Iris pigment epithelial cell (primary cell): Measurements from ENCODE around the gene LINGO1.
A peak's percentile ranks its signal among the peaks of the same experiment; 100 is the strongest.

Experiments used
- DNase-seq: peaks from one replicate; pipeline ENCODE4 v3.0.0-alpha.2; 2011; ENCODE audit warnings: low read depth

LINGO1 gene

DNA sequence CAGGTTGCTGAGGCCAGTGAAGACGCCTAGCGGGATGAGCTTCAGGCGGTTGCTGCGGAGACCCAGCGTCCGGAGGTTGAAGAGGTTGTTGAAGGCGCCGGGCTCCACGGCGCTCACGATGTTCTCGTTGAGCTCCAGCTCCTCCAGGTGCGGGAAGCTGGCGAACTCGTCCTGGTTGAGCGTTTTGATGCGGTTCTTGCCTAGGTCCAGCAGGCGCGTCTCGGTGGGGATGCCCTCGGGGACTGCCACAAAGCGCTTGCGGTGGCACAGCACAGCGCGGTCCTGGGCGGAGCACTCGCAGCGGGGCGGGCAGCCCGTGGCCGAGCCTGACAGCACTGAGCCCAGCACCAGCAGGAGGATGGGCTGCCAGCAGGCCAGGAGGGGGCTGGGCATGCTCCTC is 17.2 kb downstream of the LINGO1 start:
- DNase-seq, result no peak

DNA sequence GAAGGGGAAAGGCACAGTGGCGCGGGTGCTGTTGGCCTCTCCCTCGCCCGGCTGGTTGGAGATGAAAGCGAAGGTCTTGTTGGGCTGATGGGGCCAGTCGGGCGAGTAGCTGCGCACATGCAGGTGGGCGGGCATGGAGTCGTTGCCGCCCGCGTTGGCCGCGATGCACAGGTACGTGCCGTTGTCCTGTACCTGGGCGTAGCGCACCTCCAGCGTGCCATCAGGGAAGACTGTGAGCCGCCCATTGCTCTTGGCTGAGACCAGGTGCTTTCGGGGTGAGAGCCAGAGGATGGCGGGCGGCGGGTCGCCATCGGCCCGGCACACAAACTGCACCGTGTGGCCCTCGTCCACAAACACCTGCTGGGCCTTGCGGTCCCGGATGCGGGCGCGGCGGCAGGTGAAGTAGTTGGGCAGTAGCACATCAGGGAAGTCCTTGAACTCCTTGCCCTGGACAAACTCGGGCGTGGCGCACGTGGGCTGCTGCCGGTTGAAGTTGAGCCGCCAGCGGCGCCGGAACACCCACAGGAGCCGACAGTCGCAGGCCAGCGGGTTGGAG is 18.4 kb downstream of the LINGO1 start:
- no peak for DNase-seq

DNA sequence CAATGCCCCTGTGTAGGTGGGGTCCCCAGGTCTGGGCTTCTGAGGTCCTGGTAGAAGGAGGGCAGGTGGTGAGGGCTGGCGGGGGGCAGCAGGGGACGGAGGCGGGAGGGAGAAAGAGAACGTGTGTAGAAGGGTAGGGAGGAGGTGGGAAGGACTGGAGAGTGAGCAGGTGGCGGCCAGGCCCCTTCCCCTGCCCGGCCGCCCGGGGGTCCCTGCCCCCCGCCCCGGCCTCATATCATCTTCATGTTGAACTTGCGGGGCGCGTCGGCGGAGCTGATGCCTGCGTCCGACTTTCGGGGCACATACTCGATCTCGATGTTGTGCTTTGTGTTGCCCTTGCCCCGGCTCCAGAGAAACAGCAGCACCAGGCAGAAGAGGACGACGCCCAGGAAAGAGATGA is 18.9 kb downstream of the LINGO1 start:
- no peak for DNase-seq

DNA sequence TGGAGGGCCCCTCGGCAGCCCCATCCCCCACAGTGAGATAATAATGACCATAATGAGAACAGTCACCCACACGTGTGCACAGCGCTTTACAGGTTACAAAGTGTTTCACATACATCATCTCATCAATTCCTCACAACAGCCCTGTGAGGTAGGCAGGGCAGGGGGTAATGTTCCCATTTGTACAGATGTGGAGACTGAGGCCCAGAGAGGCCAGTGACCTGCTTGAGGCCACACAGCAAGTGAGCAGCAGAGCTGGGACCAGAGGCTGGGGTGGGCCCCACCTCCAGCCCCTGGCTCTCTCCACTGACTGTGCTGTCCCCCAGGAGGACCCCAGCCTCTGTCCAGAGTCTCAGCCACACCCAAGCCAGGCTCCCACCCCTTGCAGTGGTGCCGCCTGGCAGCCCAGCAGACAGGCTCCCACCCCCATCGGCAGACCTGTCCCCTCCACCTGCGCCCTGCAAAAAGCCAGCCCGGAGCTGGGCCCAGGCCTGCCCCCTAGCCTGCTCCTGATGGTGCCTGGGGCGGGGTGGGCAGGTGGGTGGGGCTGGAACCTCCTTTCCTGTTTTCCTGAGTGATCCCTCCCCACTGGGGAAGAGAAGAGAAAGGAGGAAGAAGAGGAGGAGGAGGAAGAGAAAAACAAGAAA is 19.6 kb downstream of the LINGO1 start:
- no peak for DNase-seq

DNA sequence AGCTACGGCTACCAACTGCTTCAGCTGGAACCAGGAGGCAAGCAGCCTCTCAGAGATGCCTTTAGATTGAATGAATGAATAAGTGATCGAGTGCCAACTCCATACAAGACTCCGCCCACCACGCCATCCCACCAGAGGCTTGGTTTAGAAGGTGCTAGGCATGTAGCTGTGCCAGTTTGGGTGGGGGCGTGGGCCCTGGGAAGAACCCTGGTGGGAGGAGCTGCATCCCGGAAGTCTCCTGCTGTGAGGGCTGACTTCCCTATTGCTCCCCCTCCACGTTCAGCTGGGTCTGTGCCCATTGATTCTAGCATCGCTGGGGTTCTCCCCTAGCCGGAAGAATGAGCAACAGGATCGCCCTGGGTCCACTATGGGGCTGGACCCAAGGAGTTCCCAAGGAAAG is 20.9 kb downstream of the LINGO1 start:
- DNase-seq, result no peak

DNA sequence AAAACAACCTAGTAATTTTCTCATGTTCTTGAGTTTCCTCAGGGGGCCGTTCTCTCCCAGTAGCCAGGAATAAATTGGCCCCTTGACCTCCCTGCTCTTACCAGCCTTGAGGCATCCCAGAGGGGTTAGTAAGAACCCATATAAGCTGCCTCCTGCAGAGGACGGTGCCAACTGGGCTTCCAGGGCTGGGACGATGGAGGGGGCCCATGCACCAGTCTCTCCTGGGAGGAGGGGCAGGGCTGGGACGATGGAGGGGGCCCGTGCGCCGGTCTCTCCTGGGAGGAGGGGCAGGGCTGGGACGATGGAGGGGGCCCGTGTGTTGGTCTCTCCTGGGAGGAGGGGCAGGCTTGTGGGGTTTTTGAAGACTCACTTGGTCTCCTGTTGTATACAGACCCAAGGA is 22.0 kb downstream of the LINGO1 start:
- DNase-seq, result no peak

DNA sequence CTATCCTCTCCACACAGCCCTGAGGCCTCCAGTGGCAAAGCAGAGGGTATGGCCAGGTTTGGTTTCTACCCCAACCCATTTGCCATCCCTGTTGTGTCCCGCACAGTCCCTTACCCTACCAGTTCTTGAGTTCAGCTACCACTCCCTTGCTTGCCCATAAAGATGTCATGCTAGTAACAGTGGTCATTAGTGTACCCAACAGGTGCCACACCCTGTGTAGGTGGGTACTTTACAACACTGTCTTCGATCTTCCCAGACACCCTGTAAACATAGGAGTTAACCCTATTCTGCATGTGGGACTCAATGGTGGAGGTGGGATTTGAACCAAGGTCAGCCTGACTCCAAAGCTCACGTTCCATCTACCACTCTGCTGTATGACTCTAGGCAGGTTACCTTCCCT is 23.2 kb downstream of the LINGO1 start:
- no peak for DNase-seq

DNA sequence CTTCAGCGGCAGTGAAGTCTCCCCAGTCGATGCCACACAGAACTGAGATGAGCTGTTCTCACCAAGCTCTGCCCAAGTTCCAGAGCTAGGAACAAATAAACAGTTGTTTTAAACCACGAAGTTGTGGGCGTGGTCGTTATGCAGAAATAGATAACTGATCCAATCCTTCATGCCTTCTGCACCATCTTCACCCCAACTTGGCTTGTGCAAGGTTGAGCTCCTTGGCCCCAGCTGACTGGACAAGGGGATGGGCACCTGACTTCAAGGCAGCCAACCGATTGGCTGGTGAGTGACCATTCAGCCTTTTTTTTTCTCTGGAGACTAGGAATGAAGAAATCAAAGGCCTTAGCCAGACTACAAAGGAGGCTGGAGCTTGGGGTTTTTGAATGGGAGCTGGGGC is 23.9 kb downstream of the LINGO1 start:
- no peak for DNase-seq

DNA sequence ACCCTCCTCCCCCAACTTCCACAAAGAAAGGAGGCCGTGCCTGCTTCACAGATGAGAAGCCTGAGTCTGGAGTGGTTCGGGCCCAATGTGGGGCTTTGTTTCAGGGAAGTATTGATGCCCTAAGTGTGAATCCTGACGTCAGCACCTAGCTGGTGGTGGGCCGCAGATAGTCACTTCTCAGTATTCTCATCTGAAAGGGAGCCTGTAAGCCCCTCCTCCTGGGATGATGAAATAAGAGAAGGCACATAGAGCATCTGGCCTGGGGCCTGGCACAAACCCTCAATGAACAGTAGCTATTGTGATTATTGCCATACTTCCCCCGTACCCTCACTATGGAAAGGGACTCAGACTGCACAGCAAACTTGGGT is 24.8 kb downstream of the LINGO1 start:
- DNase-seq, result no peak

DNA sequence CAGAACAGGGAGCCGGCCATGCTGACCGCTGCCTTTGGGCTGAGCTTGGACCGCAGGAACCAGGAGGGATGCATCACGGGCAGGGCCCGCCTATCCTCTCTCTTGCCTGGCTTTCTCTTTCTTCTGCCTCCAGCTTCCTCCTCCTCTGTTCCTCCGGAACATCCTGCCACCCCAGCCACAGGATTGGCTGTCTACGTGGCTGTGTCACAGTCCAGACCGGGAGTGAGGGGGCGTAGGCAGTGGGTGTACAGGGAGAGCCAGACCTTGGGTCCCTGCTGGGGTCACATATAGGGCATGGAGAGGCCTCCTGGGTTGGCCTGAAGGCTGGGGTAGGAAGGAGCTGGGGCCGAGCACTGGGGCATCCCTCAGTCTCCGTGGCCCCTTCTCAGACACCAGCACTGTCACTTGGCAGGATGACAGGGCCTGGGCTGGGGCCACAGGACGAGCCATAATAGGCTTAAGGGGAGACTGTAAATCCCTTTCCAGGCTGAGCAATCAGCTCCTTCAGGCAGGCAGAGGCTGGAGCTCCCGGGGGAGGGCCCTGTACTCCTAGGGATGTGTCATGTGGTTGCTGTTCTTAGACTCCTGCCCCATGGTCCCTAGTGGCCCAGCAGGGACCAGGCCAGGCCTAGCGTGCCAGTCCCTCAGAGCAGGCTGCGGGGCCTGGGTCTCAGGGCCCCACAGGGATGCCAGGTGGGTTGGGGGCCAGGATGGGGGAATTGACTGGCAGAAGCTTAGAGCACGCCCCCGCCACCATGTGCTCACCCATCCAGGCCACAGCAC is 25.4 kb downstream of the LINGO1 start:
- DNase-seq, result peak; percentile 53

DNA sequence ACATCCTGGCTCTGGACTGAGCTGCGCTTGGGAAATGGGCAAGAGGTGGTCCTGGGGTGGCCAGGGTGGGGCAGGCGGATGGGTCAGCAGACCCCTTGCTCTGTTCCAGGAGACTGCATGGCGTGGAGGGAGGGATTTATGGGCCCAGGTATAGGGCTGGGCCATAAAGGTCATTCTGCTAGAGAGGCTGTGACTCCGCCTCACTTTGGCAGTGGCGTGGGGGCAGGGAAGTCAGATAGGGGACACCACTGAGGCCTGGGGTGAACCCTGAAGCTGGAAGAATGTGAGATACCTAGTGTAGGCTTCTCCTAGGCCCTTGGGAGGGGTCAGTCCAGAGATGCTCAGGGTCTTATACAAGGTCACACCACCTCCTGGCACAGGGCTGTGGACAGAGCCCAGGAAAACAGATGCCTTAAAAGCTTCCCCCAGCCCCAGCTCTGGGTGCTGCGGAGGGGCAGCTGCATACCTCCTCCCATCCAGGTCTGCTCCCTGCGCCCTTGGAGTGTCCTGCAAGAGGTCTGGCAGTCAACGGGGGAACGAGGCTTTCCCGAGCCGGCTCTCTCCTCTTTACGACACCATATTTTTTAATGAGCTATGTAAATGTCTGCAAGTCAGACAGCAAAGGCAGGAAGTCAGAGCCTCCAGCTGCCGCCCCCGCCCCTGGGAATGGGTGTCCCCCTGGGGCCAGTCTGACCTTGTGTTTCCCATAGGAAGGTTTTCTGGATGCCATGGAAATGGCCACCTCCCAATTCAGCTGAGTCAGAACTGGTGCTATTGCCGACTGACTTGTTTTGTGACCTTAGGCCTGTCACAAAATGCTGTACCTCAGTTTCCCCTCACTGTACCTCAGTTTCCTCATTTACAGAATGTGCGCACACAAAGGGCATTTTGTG is 26.3 kb downstream of the LINGO1 start:
- DNase-seq, result no peak

DNA sequence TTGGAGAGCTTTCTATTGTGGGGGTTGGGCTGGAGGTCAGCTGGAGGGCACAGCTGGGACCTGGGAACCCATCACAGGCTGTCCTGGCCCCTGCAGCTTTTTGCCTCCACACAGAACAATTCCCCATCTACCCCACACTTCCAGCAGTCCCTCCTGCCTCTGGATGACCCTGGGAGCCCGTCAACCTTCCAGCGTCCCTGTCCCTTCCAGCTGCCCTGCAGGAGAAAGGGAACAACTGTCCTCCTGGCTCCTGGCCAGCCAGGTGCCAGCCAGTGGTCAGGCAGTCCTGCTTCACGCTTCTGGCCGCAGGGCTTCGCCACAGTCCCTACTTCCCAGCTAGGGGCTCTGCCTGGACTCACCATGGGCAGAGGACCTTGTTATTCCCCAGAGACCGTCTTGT is 27.2 kb downstream of the LINGO1 start:
- DNase-seq, result no peak

DNA sequence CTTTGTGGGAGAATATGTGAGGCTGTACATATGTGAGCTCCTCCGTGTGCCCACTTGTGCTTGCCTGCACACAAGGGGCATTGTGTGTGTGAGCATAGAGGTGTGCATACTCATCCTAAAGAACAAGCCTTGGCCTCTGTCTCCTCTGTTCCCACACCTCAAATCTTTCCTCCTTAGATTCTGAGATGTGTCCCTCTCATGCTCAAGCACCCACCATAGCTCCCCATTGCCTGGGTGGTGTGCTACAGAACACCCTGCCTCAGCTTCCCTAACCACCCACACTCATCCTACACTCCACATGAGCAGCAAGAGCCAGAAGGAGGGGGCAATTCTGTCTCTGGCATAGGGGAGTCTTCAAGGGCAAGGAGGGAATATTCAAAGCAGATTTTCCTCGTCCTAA is 27.7 kb downstream of the LINGO1 start:
- DNase-seq, result no peak

DNA sequence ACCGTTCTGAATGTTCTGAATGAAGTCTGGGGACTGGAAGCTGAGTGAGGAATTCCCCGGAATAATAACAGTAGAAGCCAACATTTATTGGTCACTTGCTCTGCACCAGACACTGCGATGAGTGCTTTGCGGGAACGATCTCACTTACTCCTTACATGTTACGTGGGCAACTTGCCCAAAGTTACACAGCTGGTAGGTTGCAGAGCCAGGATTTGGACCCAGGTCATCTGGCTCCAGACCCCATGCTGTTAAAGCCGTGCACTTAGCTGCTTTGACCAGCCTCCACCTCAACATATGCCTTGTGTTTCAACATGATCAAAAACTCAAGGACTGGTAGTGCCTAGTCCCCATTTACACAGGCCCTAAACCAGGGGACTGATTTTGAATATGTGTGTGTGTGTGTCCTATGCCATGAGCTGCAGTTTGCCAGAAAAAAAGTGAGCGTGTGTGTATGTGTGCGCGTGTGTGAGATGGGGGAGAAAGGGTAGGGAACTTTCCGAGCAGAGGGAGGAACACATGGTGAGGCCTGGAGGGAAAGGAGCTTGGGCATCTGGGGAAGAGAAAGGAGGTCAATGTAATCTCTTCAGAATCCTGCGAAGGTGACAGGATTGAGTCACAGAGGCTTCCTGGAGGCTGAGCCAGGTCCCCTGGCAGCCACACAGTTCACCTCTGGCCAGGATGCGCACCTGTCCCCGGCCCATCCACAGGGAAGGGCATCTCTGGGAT is 28.9 kb downstream of the LINGO1 start:
- DNase-seq, result no peak

DNA sequence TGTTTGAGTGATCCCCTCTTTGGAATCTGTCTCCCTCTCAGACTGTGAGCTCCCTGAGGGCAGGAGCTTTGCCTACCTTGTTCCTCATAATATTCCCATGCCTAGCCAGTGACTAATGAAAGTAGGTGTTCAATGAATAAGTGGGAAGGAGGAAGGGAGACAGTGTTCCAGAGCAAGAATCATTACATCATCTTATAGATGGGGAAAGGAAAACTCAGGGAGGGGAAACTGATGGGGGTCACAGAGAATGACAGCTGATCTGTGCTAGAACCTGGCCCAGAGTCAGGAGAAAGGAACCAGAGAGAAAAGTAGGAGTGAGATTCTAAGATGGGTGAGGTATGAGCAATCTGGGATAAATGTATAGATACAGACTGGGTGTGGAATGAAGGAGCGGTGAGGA is 29.9 kb downstream of the LINGO1 start:
- DNase-seq, result no peak

DNA sequence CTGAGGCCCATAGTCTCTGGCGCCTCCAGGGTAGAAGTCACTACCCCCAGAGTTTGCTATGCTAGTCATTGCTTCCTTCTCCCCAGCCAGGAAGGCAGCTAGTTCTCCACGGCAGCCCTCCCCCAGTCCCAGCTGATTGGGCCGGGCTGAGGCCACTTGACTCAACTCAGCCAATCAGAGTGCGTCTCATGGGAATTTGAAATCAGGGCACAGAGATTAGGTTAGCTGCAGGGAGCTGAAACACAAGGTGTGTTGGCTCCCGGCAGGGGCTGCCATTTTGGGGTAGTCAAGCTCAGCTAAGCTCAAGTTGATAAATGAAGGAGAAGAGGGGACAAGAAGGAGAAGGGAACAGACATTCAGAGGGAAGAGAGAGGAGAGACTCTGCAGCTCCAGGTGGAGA is 32.8 kb downstream of the LINGO1 start:
- peak; percentile 38 for DNase-seq

DNA sequence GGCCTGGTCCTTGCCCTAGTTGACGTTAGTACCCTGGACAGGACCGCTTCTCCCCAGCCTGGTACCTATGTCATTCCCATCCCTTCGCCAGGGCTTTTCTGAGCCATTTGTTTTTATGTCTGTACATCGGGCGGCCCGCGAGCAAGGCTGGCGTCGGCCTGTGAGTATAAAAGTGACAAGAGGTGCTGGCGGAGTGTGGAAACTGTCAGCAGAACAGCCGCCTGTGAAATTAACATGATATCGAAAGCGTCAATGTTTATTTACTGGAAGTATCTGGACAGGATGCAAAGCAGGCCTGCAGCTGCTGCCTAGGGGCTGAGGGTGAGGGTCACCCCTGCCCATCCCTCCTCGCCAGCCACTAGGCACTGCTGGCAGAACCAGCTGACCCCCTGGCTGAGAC is 33.4 kb downstream of the LINGO1 start:
- no peak for DNase-seq

DNA sequence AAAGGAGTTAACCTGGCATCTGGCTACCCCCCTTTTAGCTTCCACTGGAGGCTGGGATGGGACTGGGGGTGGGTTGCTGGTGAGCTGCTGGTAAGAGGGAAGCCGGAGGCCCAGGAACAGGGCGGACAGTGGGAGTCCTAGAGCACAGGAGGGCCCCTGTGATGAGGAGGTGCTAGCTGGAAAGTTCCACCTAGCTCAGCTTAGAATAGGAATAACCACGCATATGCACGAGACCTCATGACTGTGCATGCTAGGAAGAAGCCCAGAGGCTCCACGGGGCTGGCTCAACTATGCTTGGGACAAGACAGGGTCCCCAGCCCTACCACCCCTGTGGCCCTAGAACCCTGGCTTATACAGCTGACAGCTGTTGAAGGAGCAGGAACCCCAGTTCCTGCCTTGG is 34.1 kb downstream of the LINGO1 start:
- no peak for DNase-seq

DNA sequence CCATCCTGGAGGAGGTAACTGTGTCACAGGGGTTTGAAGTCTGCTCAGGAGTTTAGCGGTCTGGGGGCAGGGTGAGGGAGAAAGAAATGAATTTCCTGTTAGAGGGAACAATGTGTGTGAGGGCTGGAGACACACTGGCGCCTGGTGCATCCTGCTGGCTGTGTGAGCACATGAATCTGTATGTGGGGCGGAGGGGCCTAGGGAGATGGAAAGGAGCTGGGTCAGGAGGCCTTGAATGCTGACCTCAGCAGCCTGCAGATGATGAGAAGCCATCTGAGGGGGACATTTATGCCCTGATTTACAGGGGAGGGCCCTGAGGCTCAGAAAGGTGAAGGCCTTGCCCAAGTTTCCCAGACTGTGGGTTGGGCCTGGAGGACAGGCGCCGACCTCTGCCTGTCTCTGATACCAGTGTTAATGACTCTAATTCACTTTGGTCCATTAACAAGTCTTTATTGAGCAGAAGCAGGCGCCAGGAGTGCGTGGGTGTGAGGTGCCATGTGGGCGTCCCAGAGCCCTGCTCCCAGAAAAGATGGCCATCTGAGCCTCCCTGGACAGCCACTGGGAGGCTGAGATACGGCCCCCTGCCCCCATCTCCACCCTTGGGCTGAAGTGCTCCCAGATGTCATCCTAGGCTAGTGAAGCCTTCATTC is 34.8 kb downstream of the LINGO1 start:
- no peak for DNase-seq

DNA sequence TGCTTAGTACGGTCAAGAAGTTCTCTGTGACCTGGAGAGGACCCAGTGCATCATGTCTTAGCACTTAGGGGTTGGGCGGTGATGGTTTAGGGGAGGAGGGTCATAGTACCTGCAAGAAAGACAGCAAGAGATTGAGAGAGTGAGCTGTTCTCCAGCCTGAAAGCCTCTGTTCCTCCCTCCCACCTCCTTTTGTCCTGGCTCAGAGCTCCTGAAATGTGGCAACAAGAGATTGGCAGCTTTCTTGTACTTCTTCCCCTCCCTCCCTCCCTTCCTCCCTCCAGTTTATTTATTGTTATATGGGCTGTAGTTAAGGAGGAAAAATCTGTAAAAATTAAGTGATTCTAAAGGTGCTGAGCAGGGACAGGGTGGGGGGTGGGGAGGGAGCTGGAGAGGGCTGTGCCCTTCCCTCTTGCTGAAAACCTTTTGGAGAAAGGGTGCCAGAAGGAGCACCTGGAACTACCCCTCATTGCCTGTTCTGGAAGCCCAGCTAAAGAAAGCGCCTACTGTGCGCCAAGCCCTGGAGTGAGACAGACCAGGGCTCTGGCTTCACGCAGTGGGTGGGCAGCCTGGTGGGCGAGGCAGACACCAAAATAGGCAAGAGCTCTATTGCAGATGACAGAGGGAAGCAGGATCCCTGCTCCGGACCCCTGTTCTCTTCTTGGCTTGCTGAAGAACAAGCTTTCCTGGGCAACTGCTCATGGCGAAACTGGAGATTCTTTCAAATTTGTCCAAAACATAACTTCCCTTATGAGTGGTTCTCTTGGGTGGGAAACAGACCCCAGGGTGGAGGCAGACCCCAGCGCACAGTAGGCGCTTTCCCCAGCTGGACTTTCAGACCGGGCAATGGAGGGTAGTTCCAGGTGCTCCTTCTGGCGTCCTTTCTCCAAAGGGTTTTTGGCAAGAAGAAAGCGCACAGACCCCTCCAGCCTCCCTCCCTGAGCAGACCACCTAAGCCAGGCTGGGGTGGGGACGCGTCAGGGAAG is 35.6 kb downstream of the LINGO1 start:
- DNase-seq, result no peak
